IPS-NIHi7 (cell line): ENCODE data around the gene ZNF574.

Experiments
- DNase-seq: peaks from one replicate; pipeline ENCODE4 v3.0.0; 2012; ENCODE audit warnings: mixed read lengths; ENCODE audit errors: extremely low spot score

ZNF574 gene

GRCh38 chr19:42124386-42124901 lies 48.5 kb downstream of the ZNF574 start:
- DNase-seq = no peak

- DNase-seq = no peak
Observed at GRCh38 chr19:42125536-42125935, 49.6 kb downstream of the ZNF574 start.

- no peak for DNase-seq
Observed at GRCh38 chr19:42126574-42126973, 50.6 kb downstream of the ZNF574 start.

- no peak for DNase-seq
Observed at GRCh38 chr19:42129399-42130253, 53.7 kb downstream of the ZNF574 start.

- no peak for DNase-seq
Observed at GRCh38 chr19:42130254-42130573, 54.2 kb downstream of the ZNF574 start.
